GM23338 (cell line): ENCODE data around the gene PRPH. TPM values are rescaled to one million over a fixed set of nuclear protein-coding genes. Genes with fewer than 3 reads are reported as not detected.

ENCODE experiments used
- ATAC-seq: fragments of 200-7000 bp; cut with Tn5 transposase; 3 replicates; pipeline ENCODE4 v1.9.1; 2020
- DNase-seq: peaks from one replicate; pipeline ENCODE4 v3.0.0-alpha.2; 2015; ENCODE audit warnings: low spot score
- H2AFZ ChIP-seq: fragments of 200-600 bp; sonication (generic); 2 replicates; pipeline ENCODE4 v1.8.0; 2016; ENCODE audit warnings: antibody characterized with exemption, mild to moderate bottlenecking, moderate library complexity
- H3F3A ChIP-seq: fragments of 200-600 bp; sonication (generic); replicated peaks from 2 replicates; pipeline ENCODE4 v1.8.0; 2017; ENCODE audit warnings: antibody characterized with exemption, mixed run types, low read depth
- H3K27ac ChIP-seq: fragments of 200-600 bp; sonication (generic); 2 replicates; pipeline ENCODE4 v1.6.1; 2016; ENCODE audit warnings: low read depth
- H3K27me3 ChIP-seq: fragments of 200-600 bp; sonication (generic); 2 replicates; pipeline ENCODE4 v1.8.0; 2016; ENCODE audit warnings: mild to moderate bottlenecking, mixed run types, moderate library complexity; ENCODE audit not compliant: insufficient read depth
- H3K36me3 ChIP-seq: fragments of 200-600 bp; sonication (generic); 2 replicates; pipeline ENCODE4 v1.8.0; 2016; ENCODE audit warnings: mild to moderate bottlenecking; ENCODE audit not compliant: insufficient read depth
- H3K4me1 ChIP-seq: fragments of 200-600 bp; sonication (generic); 2 replicates; pipeline ENCODE4 v1.8.0; 2016; ENCODE audit warnings: mild to moderate bottlenecking, moderate library complexity; ENCODE audit not compliant: insufficient read depth
- H3K4me2 ChIP-seq: fragments of 200-600 bp; sonication (generic); 2 replicates; pipeline ENCODE4 v1.7.1; 2017; ENCODE audit warnings: mixed run types
- H3K4me3 ChIP-seq: fragments of 200-600 bp; sonication (generic); 2 replicates; pipeline ENCODE4 v1.6.1; 2016; ENCODE audit warnings: mixed run types
- H3K79me2 ChIP-seq: fragments of 200-600 bp; sonication (generic); replicated peaks from 2 replicates; pipeline ENCODE4 v1.8.0; 2017; ENCODE audit warnings: mild to moderate bottlenecking; ENCODE audit not compliant: insufficient read depth
- H3K9me2 ChIP-seq: fragments of 200-600 bp; sonication (generic); 2 replicates; pipeline ENCODE4 v1.8.0; 2017; ENCODE audit not compliant: insufficient read depth
- H4K20me1 ChIP-seq: fragments of 200-600 bp; sonication (generic); replicated peaks from 2 replicates; pipeline ENCODE4 v1.8.0; 2017; ENCODE audit warnings: mild to moderate bottlenecking; ENCODE audit not compliant: insufficient read depth
- H3K27ac Mint-ChIP-seq: 2 replicates; pipeline ENCODE4 v1.8.0; 2020; ENCODE audit warnings: inconsistent platforms, mild to moderate bottlenecking, moderate library complexity, mixed read lengths
- H3K27me3 Mint-ChIP-seq: 3 replicates; pipeline ENCODE4 v1.8.0; 2022; ENCODE audit warnings: low read depth, mild to moderate bottlenecking, moderate library complexity, mixed read lengths, inconsistent platforms; ENCODE audit not compliant: insufficient read depth, poor library complexity
- H3K36me3 Mint-ChIP-seq: 3 replicates; pipeline ENCODE4 v1.8.0; 2021; ENCODE audit warnings: low read depth, mild to moderate bottlenecking, inconsistent platforms, moderate library complexity, mixed read lengths
- H3K4me1 Mint-ChIP-seq: 3 replicates; pipeline ENCODE4 v1.8.0; 2020; ENCODE audit warnings: mild to moderate bottlenecking, inconsistent platforms, mixed read lengths
- H3K4me3 Mint-ChIP-seq: 3 replicates; pipeline ENCODE4 v1.8.0; 2021; ENCODE audit warnings: moderate library complexity, mild to moderate bottlenecking, inconsistent platforms, mixed read lengths
- H3K9me3 Mint-ChIP-seq: 3 replicates; pipeline ENCODE4 v1.8.0; 2020; ENCODE audit warnings: moderate library complexity, mild to moderate bottlenecking, inconsistent platforms, mixed read lengths
- CREB1 ChIP-seq: fragments of 250-450 bp; sonication (Bioruptor Pico); IDR thresholded peaks from 2 replicates; pipeline ENCODE4 v1.5.0; 2020; ENCODE audit warnings: low read depth, mild to moderate bottlenecking, moderate library complexity
- ETS1 ChIP-seq: IDR thresholded peaks from 2 replicates; pipeline ENCODE4 v1.6.1; 2016; ENCODE audit warnings: antibody characterized with exemption
- EZH2 ChIP-seq: fragments of 200-600 bp; sonication (generic); IDR thresholded peaks from one replicate; pipeline ENCODE4 v1.8.0; 2017; ENCODE audit warnings: antibody characterized with exemption, mild to moderate bottlenecking, low read depth; ENCODE audit not compliant: unreplicated experiment
- EZH2phosphoT487 ChIP-seq: fragments of 200-600 bp; sonication (generic); IDR thresholded peaks from one replicate; pipeline ENCODE4 v1.8.1; 2018; ENCODE audit warnings: antibody characterized with exemption; ENCODE audit not compliant: unreplicated experiment
- JUNB ChIP-seq: IDR thresholded peaks from one replicate; pipeline ENCODE4 v1.6.1; 2016; ENCODE audit warnings: antibody characterized with exemption; ENCODE audit not compliant: unreplicated experiment
- NANOG ChIP-seq: IDR thresholded peaks from 2 replicates; pipeline ENCODE4 v1.6.1; 2016; ENCODE audit warnings: antibody characterized with exemption, borderline replicate concordance
- POLR2AphosphoS5 ChIP-seq: IDR thresholded peaks from 2 replicates; pipeline ENCODE4 v1.6.1; 2016; ENCODE audit warnings: antibody characterized with exemption, low read depth
- STAT1 ChIP-seq: IDR thresholded peaks from one replicate; pipeline ENCODE4 v1.6.1; 2016; ENCODE audit warnings: antibody characterized with exemption; ENCODE audit not compliant: unreplicated experiment
- ZNF114 ChIP-seq: fragments of 250-450 bp; sonication (Bioruptor Pico); IDR thresholded peaks from 2 replicates; pipeline ENCODE4 v1.5.0; 2020; ENCODE audit warnings: mild to moderate bottlenecking, moderate library complexity
- ZNF331 ChIP-seq: fragments of 250-450 bp; sonication (Bioruptor Pico); IDR thresholded peaks from 2 replicates; pipeline ENCODE4 v1.5.0; 2020; ENCODE audit warnings: low read depth, mild to moderate bottlenecking, moderate library complexity
- polyA plus RNA-seq: library from polyadenylated mRNA; unstranded; fragments of >200 nt; fragmentation: Nextera tagmentation; extraction: Ambion mirVana; gene quantifications from 2 replicates; pipeline ENCODE4 v1.2.1, GENCODE V29; 2016
- total RNA-seq: library from RNA; depleted of rRNA; stranded (reverse); fragments of >200 nt; shearing (Covaris generic); gene quantifications from 2 replicates; pipeline ENCODE4 v1.2.3, GENCODE V29; 2014
- TF ChIP-seq, protein P1 (sequence below), 2 experiments: fragments of 200-600 bp in 1 of 2; sonication (generic) in 1 of 2; conservative IDR thresholded peaks; 2 replicates each; pipeline versions ENCODE4 v1.5.1 to v1.6.1; 2016 to 2017; ENCODE audit warnings: antibody characterized with exemption in 2 of 2, low read depth in 2 of 2, mild to moderate bottlenecking in 2 of 2, moderate library complexity in 1 of 2
- TF ChIP-seq, protein P2 (sequence below): fragments of 250-450 bp; sonication (Bioruptor Pico); IDR thresholded peaks from 2 replicates; pipeline ENCODE4 v1.5.0; 2020; ENCODE audit warnings: mild to moderate bottlenecking, moderate library complexity

Gene PRPH
- total and polyA plus RNA-seq, 2 experiments from 2014 or later, result 0.24 to 0.36 TPM

DNA sequence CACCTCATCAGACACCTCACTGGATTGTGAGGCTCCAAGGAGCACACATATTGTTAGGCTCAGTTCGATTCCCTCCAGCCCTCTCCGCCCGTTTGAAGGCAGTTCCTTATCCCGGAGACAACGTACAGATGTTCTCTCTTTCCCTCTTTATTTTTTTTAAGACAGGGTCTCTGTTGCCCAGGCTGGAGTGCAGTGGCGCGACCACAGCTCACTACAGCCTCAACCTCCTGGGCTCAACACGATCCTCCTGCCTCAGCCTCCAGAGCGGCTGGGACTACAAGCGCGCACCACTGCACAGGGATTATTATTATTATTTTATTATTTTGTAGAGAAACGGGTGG, 27.4 kb downstream of the PRPH start (continued):
- TF ChIP-seq, protein P1, sequence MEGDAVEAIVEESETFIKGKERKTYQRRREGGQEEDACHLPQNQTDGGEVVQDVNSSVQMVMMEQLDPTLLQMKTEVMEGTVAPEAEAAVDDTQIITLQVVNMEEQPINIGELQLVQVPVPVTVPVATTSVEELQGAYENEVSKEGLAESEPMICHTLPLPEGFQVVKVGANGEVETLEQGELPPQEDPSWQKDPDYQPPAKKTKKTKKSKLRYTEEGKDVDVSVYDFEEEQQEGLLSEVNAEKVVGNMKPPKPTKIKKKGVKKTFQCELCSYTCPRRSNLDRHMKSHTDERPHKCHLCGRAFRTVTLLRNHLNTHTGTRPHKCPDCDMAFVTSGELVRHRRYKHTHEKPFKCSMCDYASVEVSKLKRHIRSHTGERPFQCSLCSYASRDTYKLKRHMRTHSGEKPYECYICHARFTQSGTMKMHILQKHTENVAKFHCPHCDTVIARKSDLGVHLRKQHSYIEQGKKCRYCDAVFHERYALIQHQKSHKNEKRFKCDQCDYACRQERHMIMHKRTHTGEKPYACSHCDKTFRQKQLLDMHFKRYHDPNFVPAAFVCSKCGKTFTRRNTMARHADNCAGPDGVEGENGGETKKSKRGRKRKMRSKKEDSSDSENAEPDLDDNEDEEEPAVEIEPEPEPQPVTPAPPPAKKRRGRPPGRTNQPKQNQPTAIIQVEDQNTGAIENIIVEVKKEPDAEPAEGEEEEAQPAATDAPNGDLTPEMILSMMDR (conservative IDR thresholded peaks at IDR 0.05; ENCODE audit: low read depth in 2 of 2), result no peak
- no peak for TF ChIP-seq CREB1
- no peak for TF ChIP-seq JUNB
- no peak for TF ChIP-seq ZNF114 (CRISPR knock-in tag)

DNA sequence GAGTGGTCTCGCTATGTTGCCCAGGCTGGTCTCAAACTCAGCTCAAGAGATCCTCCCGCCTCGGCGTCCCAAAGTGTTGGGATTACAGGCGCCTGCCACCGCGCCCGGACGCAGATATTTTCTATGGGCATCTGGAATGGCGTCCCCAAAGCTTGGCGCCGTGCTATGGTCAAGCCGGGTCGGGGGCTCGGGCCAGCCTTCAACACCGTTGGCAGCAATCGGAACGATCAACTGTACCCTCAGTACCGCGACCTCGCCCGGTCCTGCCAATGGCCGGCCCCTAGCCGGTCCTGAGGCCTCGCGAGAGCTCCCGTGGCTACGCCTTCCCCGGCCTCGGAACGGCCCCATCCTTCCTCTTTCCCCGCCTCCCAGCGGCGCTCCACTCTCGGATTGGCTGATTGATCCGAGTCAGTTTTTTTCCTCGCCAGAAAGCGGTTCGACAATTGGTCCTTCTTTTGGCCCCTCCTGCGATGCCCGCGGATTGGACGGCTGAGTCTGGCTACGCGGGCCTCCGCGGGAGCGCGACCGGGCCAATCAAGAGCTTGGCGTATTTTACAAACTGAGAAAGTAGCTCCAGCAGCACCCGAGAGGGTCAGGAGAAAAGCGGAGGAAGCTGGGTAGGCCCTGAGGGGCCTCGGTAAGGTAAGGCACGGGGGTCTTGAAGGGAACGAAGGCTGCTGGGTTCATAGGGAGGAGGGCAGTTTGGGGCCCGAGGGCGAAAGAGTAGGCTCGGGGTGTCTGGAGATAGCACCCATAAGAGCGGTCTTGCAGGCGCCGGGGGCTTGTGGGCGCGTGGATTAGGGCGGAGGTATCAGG, 28.0 kb downstream of the PRPH start, which contains the start of gene TROAP:
Gene TROAP, plus strand, starts transcription at position 548 of the 816 bp plus-strand sequence. CDS start 354 bp downstream, outside the sequence.
- no peaks in the 10 kb centered on the region for H3K9me2 ChIP-seq
- H3K36me3 ChIP-seq, result peaks cover 17% of the 10 kb centered on the region; the same call in 1 of the 2 replicates
- peaks cover 6% of the 10 kb centered on the region; the same call in 1 of the 2 replicates for H3K79me2 ChIP-seq
- no peak within 1 kb of the TSS for H3K27ac ChIP-seq
- Mint-ChIP-seq H3K9me3 (no peaks in the 10 kb centered on the region), H3K4me1 (peaks cover 11% of the 10 kb centered on the region), H3K27ac (peak within 1 kb of the TSS; percentile 98), H3K27me3 (peaks cover 6% of the 10 kb centered on the region), H3K36me3 (peaks cover 34% of the 10 kb centered on the region), H3K4me3 (peak within 1 kb of the TSS; percentile 100)
- 0 out of 2 replicates have a peak, but pooled peaks cover 9% of the 10 kb centered on the region for H3K27me3 ChIP-seq
- peak within 1 kb of the TSS; percentile 78 for H2AFZ ChIP-seq
- no peaks in the 10 kb centered on the region for H4K20me1 ChIP-seq
- DNase-seq (peak; percentile 99), ATAC-seq (peak; percentile 98)
- H3K4me3 ChIP-seq, result peak within 1 kb of the TSS; percentile 66
- peak within 1 kb of the TSS; percentile 97 for H3K4me2 ChIP-seq
- no peaks in the 10 kb centered on the region; the same call in 1 of the 2 replicates for H3F3A ChIP-seq
- peaks cover 11% of the 10 kb centered on the region; the same call in 1 of the 2 replicates for H3K4me1 ChIP-seq
- TF ChIP-seq, protein P2, sequence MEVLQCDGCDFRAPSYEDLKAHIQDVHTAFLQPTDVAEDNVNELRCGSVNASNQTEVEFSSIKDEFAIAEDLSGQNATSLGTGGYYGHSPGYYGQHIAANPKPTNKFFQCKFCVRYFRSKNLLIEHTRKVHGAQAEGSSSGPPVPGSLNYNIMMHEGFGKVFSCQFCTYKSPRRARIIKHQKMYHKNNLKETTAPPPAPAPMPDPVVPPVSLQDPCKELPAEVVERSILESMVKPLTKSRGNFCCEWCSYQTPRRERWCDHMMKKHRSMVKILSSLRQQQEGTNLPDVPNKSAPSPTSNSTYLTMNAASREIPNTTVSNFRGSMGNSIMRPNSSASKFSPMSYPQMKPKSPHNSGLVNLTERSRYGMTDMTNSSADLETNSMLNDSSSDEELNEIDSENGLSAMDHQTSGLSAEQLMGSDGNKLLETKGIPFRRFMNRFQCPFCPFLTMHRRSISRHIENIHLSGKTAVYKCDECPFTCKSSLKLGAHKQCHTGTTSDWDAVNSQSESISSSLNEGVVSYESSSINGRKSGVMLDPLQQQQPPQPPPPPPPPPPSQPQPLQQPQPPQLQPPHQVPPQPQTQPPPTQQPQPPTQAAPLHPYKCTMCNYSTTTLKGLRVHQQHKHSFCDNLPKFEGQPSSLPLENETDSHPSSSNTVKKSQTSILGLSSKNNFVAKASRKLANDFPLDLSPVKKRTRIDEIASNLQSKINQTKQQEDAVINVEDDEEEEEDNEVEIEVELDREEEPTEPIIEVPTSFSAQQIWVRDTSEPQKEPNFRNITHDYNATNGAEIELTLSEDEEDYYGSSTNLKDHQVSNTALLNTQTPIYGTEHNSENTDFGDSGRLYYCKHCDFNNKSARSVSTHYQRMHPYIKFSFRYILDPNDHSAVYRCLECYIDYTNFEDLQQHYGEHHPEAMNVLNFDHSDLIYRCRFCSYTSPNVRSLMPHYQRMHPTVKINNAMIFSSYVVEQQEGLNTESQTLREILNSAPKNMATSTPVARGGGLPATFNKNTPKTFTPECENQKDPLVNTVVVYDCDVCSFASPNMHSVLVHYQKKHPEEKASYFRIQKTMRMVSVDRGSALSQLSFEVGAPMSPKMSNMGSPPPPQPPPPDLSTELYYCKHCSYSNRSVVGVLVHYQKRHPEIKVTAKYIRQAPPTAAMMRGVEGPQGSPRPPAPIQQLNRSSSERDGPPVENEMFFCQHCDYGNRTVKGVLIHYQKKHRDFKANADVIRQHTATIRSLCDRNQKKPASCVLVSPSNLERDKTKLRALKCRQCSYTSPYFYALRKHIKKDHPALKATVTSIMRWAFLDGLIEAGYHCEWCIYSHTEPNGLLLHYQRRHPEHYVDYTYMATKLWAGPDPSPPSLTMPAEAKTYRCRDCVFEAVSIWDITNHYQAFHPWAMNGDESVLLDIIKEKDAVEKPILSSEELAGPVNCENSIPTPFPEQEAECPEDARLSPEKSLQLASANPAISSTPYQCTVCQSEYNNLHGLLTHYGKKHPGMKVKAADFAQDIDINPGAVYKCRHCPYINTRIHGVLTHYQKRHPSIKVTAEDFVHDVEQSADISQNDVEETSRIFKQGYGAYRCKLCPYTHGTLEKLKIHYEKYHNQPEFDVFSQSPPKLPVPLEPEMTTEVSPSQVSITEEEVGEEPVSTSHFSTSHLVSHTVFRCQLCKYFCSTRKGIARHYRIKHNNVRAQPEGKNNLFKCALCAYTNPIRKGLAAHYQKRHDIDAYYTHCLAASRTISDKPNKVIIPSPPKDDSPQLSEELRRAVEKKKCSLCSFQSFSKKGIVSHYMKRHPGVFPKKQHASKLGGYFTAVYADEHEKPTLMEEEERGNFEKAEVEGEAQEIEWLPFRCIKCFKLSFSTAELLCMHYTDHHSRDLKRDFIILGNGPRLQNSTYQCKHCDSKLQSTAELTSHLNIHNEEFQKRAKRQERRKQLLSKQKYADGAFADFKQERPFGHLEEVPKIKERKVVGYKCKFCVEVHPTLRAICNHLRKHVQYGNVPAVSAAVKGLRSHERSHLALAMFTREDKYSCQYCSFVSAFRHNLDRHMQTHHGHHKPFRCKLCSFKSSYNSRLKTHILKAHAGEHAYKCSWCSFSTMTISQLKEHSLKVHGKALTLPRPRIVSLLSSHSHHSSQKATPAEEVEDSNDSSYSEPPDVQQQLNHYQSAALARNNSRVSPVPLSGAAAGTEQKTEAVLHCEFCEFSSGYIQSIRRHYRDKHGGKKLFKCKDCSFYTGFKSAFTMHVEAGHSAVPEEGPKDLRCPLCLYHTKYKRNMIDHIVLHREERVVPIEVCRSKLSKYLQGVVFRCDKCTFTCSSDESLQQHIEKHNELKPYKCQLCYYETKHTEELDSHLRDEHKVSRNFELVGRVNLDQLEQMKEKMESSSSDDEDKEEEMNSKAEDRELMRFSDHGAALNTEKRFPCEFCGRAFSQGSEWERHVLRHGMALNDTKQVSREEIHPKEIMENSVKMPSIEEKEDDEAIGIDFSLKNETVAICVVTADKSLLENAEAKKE, result no peak
- peak; percentile 87 for TF ChIP-seq POLR2AphosphoS5
- no peak for TF ChIP-seq ZNF114 (CRISPR knock-in tag)
- TF ChIP-seq JUNB, result no peak
- TF ChIP-seq, protein P1 (conservative IDR thresholded peaks at IDR 0.05; ENCODE audit: low read depth in 2 of 2), result no peak
- TF ChIP-seq NANOG, result no peak
- no peak for TF ChIP-seq ZNF331
- no peak for TF ChIP-seq EZH2phosphoT487
- no peak for TF ChIP-seq STAT1
- peak; percentile 81 for TF ChIP-seq CREB1
- TF ChIP-seq EZH2, result no peak
- TF ChIP-seq ETS1, result 0 out of 2 replicates have a peak, but pooled peaks have one; percentile 30
